HG02763 (cell line): ENCODE measurements around the gene NAA40.
"Not testable (repeated sequence)": the region's sequence is repeated elsewhere in the genome, so short reads cannot be mapped to it uniquely, and the experiment has no call there.

Experiments used
- ATAC-seq: cut with Tn5 transposase; IDR thresholded peaks from one replicate; pipeline ENCODE4 v1.9.1; 2021; ENCODE audit warnings: mild to moderate bottlenecking, moderate library complexity; ENCODE audit not compliant: unreplicated experiment

NAA40 gene

GRCh38 chr11:63937713-63938478 lies 906 bp upstream of the NAA40 start:
- ATAC-seq: peak; percentile 11

DNA sequence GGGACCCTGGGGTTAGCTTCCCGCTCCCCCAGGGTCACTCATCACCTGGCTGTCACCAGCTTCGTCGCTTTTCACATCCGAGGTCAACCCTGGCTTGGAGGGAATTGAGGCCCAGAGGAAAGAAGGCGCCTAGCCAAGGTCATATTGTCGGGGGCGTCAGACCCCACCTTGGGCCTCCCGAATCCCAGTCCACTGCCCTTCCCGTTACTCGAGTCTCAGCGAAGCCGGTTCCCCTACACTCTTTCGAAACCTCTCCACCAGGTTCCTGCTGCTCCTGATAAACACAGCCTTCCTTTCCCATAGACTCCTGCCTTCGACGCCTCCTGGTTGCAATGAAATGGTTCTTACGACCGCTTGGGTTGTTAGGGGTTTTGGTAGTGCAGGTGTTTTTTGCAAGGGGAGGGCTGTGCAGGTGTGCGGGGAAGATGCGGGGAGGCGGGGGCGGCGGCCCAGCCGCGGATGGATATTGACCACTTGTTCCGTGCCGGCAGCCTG lies 642 bp downstream of the NAA40 start:
- ATAC-seq: no peak

DNA sequence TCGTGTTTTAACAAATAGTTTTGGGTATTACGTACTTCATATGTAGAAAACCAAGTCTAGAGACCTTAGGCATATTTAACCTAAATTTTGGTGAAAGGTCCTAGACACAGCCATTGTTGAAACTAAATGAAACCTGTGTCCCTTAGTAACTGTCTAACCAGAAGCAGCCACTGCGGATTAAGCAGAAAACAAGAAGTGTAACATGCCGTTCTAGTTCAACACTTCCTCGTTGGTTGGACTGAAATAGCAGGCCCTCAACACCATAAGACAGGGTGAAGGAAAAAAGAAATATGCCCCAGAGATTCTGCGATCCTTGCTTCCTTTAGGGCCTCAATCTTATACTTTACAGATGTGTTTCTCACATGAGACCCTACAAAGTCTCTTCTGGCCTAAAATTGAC lies 2.0 kb downstream of the NAA40 start:
- no peak for ATAC-seq

DNA sequence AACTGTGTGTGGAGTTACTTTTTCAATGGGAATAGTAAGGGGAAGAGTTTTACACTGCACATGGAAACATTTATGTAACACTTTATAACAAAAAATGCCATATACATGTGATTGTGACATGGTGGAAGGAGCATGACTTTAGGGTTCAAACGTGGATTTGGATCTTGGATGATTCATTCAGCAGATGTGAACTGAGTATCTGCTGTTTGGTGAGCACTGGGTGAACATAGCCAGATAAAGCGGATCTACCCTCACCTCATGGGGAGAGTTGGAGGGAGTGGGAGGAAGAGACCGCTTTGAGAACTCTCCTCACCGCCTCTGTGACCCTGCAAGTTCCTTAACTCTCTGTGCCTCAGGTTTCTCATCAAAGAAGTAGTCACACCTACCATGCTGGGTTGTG lies 3.1 kb downstream of the NAA40 start:
- no peak for ATAC-seq

DNA sequence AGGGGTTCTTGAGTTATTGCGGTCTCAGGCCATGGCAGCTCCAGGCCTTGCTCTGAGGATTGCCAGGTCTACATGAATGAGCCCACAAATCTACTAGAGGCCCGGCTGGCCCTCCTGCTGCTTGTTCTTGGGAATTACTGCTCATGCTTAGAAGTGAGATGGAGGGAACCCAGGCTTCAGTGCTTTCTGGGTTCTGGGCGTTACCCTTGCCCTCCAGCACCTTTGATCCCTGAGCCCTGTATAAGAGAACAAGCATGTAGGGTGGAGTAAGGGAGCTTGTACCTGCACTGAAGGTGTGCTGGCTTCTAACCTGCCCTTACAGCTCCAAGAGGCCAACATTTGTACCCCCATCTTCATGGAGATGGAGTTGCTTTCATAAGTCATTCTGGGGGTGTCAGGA lies 4.0 kb downstream of the NAA40 start:
- no peak for ATAC-seq

- ATAC-seq: no peak
Measured at GRCh38 chr11:63944987-63945386, 6.2 kb downstream of the NAA40 start.

DNA sequence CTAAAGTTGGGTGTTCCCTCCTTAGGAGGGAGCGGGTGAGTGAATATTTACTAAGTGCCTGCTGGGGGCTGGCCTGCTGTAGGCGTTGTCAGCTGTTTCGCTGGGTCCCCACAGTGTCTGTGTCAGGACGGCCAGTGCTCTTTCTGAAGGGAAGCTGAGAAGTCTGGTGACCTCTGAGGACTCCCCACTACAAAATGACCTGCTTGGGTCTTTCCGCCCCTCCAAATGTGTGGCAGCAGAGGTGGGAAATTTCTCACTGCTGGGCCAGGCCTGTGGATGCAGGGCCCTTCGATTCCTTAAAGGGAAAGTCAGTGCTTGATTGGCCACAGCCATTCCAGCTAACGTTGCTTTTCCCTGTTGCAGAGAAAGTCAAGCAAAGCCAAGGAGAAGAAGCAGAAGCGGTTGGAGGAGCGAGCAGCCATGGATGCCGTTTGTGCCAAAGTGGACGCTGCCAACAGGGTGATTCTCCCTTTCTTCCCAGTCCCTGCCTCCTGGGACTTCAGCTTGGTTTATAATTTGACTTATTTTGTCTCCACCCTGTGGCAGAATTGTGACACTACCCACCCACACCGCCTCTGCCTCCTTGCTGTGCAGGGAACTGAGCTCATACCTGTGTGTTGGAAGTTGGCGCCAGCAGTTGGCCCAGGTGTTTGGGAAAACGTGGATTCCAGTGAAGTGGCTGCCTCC lies 6.8 kb downstream of the NAA40 start:
- no peak for ATAC-seq

- no peak for ATAC-seq
Measured at GRCh38 chr11:63951779-63952536, 13.2 kb downstream of the NAA40 start.

DNA sequence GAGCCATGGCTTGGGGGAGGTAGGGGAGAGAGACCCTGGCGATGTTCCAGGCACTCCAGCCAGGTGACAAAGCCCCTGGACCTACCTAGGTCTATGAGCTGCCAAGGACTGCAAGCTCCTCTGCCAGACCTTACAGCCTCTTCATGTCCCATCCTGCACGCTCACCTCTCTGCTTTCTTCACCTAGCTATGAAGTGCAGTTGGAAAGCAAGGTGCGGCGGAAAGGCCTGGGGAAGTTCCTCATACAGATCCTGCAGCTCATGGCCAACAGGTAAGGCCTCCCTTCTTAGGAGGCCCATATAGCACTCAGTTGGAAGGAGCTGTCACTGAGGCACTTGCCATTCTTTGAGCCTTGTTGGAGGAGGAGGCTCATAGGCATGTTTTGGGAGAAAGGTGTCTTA lies 13.8 kb downstream of the NAA40 start:
- no peak for ATAC-seq

GRCh38 chr11:63958008-63958407 lies 19.2 kb downstream of the NAA40 start:
- ATAC-seq: no peak

- no peak for ATAC-seq
Measured at GRCh38 chr11:63961608-63962412, 23.0 kb downstream of the NAA40 start.

DNA sequence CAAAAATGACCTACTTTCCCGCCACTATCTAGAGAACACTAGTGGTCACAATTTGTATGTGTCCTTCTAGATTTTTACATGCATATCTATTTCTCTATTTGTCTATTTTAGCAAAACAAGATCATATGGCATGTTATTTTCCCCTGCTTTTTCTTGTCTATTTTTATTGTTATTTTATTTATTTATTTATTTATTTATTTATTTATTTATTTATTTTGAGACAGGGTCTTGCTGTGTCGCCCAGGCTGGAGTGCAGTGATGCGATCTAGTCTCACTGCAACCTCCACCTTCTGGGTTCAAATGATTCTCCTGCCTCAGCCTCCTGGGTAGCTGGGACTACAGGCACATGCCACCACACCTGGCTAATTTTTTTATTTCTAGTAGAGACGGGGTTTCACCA lies 25.1 kb downstream of the NAA40 start:
- ATAC-seq: not testable (repeated sequence)

- no peak for ATAC-seq
Measured at GRCh38 chr11:63966444-63966843, 27.6 kb downstream of the NAA40 start.

DNA sequence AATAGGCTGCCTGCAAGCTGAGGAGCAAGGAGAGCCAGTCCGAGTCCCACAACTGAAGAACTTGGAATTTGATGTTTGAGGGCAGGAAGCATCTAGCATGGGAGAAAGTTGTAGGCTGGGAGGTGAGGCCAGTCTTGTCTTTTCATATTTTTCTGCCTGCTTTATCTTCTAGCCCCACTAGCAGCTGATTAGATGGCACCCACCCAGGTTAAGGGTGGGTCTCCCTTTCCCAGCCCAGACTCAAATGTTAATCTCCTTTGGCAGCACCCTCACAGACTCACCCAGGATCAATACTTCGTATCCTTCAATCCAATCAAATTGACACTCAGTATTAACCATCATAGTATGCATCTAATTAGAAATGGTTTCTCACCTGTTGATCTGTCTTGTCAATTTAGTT lies 30.7 kb downstream of the NAA40 start:
- no peak for ATAC-seq

DNA sequence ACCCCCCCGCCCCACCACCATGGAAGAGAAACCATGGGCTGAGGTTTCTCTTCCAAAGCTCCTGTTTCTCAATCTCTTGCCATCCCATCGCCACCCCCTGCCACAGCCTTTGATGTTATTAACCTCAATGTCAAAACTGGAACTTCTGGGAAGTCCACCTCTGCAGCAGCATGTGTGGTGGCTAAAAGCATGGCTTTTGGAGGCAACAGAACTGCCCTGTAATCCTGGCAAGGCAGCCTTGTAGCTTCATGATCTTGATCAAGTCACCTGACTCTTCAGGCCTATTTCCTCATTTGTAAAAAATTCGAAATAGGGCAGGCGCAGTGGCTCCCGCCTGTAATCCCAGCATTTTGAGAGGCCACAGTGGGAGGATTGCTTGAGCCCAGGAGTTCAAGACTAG lies 32.1 kb downstream of the NAA40 start:
- ATAC-seq: no peak

DNA sequence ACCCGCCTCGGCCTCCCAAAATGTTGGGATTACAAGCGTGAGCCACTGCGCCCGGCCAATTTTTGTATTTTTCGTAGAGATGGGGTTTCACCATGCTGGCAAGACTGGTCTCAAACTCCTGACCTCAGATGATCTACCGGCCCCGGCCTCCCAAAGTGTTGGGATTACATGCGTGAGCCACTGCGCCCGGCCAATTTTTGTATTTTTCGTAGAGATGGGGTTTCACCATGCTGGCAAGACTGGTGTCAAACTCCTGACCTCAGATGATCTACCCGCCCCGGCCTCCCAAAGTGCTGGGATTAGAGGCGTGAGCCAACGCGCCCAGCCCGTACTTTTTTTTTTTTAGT lies 35.1 kb downstream of the NAA40 start:
- not testable (repeated sequence) for ATAC-seq

DNA sequence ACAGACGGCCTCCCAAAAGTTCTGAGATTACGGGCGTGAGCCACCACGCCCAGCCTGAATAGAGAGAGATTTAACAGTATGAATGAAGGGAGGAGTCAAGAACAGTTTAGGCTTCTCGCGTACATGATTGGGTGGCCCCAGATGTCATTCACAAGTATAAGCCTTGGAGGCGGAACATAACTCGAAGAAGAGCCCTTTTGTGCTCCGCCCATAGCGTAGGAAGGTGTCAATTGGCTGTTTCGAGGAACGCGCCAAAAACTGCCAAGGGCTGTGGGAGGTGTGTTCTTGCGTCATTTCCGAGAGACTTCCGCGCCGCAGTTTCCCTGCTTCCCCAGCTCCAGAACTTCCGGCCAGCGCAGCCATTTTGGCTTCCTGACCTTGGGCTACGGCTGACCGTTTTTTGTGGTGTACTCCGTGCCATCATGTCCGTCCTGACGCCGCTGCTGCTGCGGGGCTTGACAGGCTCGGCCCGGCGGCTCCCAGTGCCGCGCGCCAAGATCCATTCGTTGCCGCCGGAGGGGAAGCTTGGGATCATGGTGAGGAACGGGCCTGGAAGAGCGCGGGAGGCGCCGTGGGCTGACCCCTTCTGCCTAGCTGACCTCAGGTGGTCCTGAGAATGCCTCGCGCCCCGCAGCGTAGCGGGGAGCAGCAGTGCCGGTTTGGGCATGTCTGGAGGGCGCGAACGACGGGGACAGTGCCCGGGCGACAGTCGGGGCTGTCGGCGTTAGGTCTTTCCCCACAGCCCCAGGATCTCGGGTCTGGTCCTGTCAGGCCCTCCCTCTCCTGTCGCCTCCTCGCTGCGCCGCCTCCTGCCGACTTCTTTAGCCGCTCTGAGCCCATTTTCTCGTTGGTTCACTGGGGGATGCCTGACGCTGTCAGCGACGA lies 35.7 kb downstream of the NAA40 start, which contains the start of gene COX8A:
Gene COX8A (plus strand): TSS at position 362 of the 885 bp plus-strand sequence. CDS start 61 bp downstream, at position 423.
- ATAC-seq: peak; percentile 96

DNA sequence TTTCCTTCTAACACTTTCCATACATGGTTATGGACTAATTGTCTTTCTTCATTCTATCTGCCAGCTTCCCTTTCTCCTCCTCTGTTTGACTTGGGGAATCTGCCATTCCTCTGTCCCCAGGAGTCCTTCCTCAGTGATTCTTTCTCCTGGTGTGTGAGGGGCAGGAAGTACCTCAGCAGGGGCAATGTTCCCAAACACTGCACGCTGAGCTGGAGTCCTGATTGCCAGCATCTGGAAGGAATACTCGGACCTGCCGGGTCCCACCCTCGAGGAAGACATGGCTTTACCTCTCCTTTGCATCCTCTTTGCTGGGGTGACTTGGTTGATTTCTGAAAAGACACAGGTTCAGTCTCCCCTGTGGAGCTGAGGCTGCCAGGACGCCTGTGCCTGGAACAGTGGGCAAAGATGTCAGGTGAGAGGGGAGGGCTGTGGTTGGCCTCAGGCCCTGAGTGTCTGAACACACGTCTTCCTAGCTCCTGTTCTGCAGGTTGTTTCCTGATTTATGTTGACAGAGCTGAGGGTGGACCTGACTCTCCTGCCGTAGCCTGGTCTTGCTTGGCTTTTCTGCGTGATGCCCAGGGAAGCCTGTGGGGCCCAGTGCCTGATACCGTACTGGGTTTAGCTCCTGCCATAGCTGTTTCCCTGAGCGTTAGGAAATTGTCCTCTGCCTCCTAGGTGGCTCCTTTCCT lies 39.9 kb downstream of the NAA40 start:
- ATAC-seq: no peak

DNA sequence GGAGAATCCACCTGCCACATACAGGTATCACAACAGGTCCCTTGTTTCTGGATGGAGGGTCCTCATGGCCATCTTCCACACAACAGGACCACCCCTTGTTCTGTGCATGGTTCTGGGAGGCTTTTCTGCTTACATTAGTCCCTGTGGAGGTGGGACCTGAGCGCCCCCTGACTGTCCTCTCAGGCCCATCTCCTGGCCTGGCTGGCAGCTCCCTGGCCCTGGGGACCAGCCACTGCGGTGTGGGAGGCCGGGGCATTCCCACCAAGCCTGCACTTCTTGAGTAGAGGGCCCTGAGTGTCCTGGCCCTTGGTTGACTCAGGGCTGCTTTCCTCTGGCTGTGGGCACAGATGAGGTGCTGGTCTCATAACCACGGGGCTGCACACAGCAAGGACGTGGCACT lies 40.6 kb downstream of the NAA40 start:
- no peak for ATAC-seq
